Mesendoderm (in vitro differentiated cells): ENCODE data around the gene SULT2B1.

Experiments used
- DNase-seq: peaks from one replicate; pipeline ENCODE4 v3.0.0; 2013
- H2AK5ac ChIP-seq: 2 replicates; pipeline ENCODE4 v1.6.1; 2013; ENCODE audit warnings: low read length, inconsistent platforms
- H2BK120ac ChIP-seq: 2 replicates; pipeline ENCODE4 v1.6.1; 2013; ENCODE audit warnings: low read depth, mild to moderate bottlenecking, low read length, moderate library complexity, mixed read lengths
- H2BK15ac ChIP-seq: replicated peaks from 2 replicates; pipeline ENCODE4 v1.6.1; 2013; ENCODE audit warnings: low read depth, mild to moderate bottlenecking, moderate library complexity
- H2BK5ac ChIP-seq: 2 replicates; pipeline ENCODE4 v1.6.1; 2013; ENCODE audit warnings: low read length, inconsistent platforms
- H3K18ac ChIP-seq: 2 replicates; pipeline ENCODE4 v1.6.1; 2013; ENCODE audit warnings: mild to moderate bottlenecking, low read length, mixed read lengths
- H3K23ac ChIP-seq: one replicate; pipeline ENCODE4 v1.6.1; 2013; ENCODE audit warnings: low read length
- H3K27ac ChIP-seq: 2 replicates; pipeline ENCODE4 v1.5.1; 2013; ENCODE audit warnings: low read depth, mild to moderate bottlenecking, inconsistent platforms, low read length, moderate library complexity
- H3K27me3 ChIP-seq: 2 replicates; pipeline ENCODE4 v1.6.1; 2013; ENCODE audit warnings: low read length, control low read depth, mild to moderate bottlenecking, inconsistent platforms; ENCODE audit not compliant: insufficient read depth, poor library complexity
- H3K36me3 ChIP-seq: 2 replicates; pipeline ENCODE4 v1.6.1; 2013; ENCODE audit warnings: low read length, inconsistent platforms; ENCODE audit not compliant: control insufficient read depth, insufficient read depth
- H3K4ac ChIP-seq: one replicate; pipeline ENCODE4 v1.6.1; 2013; ENCODE audit warnings: low read depth, mild to moderate bottlenecking, low read length, moderate library complexity
- H3K4me1 ChIP-seq: 2 replicates; pipeline ENCODE4 v1.6.1; 2013; ENCODE audit warnings: low read depth, low read length, inconsistent platforms; ENCODE audit not compliant: control insufficient read depth
- H3K4me2 ChIP-seq: 2 replicates; pipeline ENCODE4 v1.6.1; 2013; ENCODE audit warnings: low read length
- H3K4me3 ChIP-seq: 2 replicates; pipeline ENCODE4 v1.5.1; 2013; ENCODE audit warnings: mild to moderate bottlenecking, low read length
- H3K56ac ChIP-seq: one replicate; pipeline ENCODE4 v1.6.1; 2013; ENCODE audit warnings: low read length
- H3K79me1 ChIP-seq: 2 replicates; pipeline ENCODE4 v1.6.1; 2013; ENCODE audit warnings: low read length, inconsistent platforms
- H3K79me2 ChIP-seq: 2 replicates; pipeline ENCODE4 v1.6.1; 2013; ENCODE audit warnings: mild to moderate bottlenecking, low read length; ENCODE audit not compliant: control insufficient read depth, insufficient read depth
- H3K9ac ChIP-seq: 2 replicates; pipeline ENCODE4 v1.6.1; 2013; ENCODE audit warnings: low read length, inconsistent platforms
- H4K5ac ChIP-seq: one replicate; pipeline ENCODE4 v1.6.1; 2013; ENCODE audit warnings: low read length
- H4K8ac ChIP-seq: one replicate; pipeline ENCODE4 v1.6.1; 2013; ENCODE audit warnings: low read depth, mild to moderate bottlenecking, control low read depth, low read length, moderate library complexity
- WGBS: extraction: QIAGEN DNeasy Blood & Tissue Kit; methylation state at CpG from one replicate; pipeline ENCODE4 v1.1.7; 2013; ENCODE audit warnings: low lambda C conversion rate, missing lambda C conversion rate; ENCODE audit not compliant: insufficient coverage; ENCODE audit errors: extremely low coverage; 5-methylcytosine and 5-hydroxymethylcytosine counted together

SULT2B1 gene

DNA sequence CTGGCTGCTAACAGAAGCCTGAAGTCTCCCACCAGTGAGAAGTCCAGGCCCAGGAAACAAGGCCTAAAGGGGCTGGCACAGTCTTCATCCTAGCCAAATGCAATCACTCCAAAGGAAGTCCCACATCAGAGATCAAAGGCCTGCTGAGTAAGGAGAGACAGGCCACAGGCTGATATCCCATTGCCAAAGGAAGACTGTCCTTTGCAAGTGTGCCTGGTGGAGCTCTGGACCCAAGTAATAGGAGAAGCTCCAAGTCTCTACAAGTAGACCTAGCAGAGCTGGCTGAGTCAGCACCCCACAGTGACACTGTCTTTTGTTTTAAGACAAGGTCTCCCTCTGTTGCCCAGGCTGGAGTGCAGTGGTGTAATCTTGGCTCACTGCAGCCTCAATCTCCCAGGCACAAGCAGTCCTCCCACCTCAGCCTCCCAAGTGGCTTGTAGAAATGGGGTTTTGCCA is 80.7 kb downstream of the SULT2B1 start:
- Histone ChIP-seq H2BK120ac (no peak overlapping the region), H4K8ac (no peak overlapping the region), H3K36me3 (no peaks in the 10 kb centered on the region), H3K56ac (no peak overlapping the region), H3K4me2 (no peak overlapping the region), H3K27me3 (peaks cover 9% of the 10 kb centered on the region), H4K5ac (no peak overlapping the region), H3K23ac (no peak overlapping the region), H3K4me1 (peaks cover 9% of the 10 kb centered on the region), H3K79me1 (no peaks in the 10 kb centered on the region), H3K79me2 (no peaks in the 10 kb centered on the region), H2BK15ac (no peak overlapping the region), H2AK5ac (no peak overlapping the region), H3K9ac (no peak overlapping the region), H3K18ac (no peak overlapping the region), H2BK5ac (no peak overlapping the region), H3K4ac (no peak overlapping the region), H3K27ac (no peak overlapping the region), H3K4me3 (no peak overlapping the region)
- no peak for DNase-seq

DNA sequence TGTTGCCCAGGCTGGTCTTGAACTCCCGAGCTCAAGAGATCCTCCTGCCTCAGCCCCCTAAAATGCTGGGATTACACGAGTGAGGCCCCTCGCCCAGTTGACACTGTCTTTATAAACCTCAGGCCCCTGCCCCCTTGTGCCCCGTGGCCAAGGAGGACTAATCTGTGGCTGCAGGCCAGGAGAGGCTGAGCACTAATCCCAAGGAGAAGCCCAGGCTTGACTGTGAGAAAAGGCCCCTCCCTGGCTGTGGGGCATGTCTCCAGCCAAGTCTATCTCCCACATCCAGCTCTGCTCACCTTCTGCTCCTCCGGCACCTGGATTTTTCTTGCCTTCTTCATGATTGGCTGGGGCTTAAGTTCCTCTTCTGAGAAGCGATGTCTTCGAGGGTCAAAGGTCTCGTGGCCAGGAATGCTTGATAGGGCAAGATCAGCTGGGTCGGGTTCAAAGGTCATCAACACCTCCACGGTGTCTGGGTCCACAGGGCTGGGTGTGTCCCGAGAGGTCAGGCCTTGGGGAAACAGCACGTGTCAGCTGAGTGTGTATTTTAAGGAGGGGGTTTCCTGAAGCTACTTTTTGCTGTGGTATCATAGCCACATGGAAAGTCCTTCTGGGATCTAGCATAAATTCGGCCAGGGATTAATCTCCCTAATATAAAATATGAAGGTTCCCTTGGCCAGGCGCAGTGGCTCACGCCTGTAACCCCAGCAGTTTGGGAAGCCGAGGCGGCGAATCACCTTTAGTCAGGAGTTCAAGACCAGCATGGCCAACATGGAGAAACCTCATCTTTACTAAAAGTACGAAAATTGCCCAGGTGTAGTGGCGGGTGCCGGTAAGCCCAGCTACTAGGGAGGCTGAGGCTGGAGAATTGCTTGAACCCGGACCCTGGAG is 81.4 kb downstream of the SULT2B1 start:
- Histone ChIP-seq H4K5ac (no peak overlapping the region), H3K4me3 (no peak overlapping the region), H3K4me1 (peaks cover 10% of the 10 kb centered on the region), H2BK15ac (no peak overlapping the region), H3K36me3 (no peaks in the 10 kb centered on the region), H3K4me2 (no peak overlapping the region), H3K27me3 (peaks cover 9% of the 10 kb centered on the region), H3K18ac (no peak overlapping the region), H2BK120ac (no peak overlapping the region), H3K23ac (no peak overlapping the region), H3K79me1 (no peaks in the 10 kb centered on the region), H3K27ac (no peak overlapping the region), H3K9ac (no peak overlapping the region), H4K8ac (no peak overlapping the region), H3K4ac (no peak overlapping the region), H2AK5ac (no peak overlapping the region), H2BK5ac (no peak overlapping the region), H3K56ac (no peak overlapping the region), H3K79me2 (no peaks in the 10 kb centered on the region)
- no CpG with 5 or more reads among the region's 22 CpGs for WGBS
- no peak for DNase-seq

DNA sequence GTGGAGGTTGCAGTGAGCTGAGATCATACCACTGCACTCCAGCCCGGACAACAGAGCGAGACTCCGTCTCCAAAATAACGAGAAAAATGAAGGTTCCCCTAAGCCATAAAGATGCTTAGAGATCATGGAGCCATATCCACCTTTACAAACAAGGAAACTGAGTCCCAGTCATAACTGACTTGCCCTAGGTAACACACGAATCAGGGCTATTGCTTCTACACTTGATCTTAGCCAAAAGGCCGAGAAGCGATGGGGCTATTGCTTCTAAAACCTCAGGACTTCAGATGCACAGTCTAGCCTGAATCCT is 82.0 kb downstream of the SULT2B1 start:
- no CpG with 5 or more reads among the region's 7 CpGs for WGBS
- Histone ChIP-seq H3K56ac (peak overlapping the region; percentile 19), H2BK15ac (no peak overlapping the region), H3K36me3 (no peaks in the 10 kb centered on the region), H3K4me3 (no peak overlapping the region), H3K79me1 (no peaks in the 10 kb centered on the region), H3K9ac (peak overlapping the region; percentile 20), H4K5ac (no peak overlapping the region), H2BK120ac (no peak overlapping the region), H3K4me1 (peaks cover 13% of the 10 kb centered on the region), H4K8ac (no peak overlapping the region), H2AK5ac (no peak overlapping the region), H3K18ac (no peak overlapping the region), H3K23ac (no peak overlapping the region), H3K79me2 (no peaks in the 10 kb centered on the region), H3K4ac (no peak overlapping the region), H3K27ac (no peak overlapping the region), H3K27me3 (peaks cover 9% of the 10 kb centered on the region), H2BK5ac (no peak overlapping the region), H3K4me2 (no peak overlapping the region)
- DNase-seq = no peak

DNA sequence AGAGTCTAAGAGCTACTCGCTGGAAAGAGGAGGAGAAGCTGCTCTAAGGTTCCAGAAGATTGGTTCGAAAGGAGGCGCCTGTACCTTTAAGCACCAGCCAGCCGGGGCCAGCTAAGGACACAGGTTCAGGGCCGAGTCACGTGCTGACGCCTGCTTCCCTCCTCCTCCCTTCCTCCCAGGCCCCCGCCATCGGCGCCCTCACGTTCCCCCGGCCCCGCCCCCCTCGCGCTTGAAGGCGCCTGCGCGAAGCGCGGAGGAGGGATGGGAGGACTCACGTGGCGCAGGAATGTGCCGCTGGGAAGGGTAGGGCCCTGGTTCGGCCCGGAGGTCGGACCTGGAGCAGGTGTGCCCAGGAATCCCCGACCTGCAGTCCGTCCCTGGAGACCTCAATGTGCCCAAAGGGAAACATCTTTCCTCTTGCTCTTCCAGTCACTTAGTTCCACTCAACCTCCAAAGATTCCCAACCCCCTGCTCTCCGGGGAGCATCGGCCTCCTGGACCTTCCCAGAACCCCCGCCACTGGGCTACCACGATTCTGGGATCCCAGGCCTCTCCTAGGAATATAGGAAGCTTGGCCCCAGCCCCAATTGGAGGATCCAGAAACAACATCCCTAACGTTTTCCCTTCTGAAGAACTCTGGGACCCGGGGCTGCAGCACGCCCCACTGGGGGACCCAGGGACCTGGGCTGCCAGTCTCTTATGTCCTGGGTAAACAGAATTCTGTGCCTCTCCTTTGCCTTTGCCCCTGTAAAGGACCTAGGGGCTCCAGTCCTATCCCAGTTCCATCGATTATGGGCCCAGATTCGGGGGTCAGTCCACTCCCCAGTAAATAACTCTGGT is 82.7 kb downstream of the SULT2B1 start:
- Histone ChIP-seq H3K56ac (peak overlapping the region; percentile 25), H3K27me3 (peaks cover 9% of the 10 kb centered on the region), H3K18ac (peak overlapping the region; percentile 41), H4K8ac (no peak overlapping the region), H4K5ac (no peak overlapping the region), H2BK5ac (no peak overlapping the region), H2AK5ac (no peak overlapping the region), H3K79me2 (no peaks in the 10 kb centered on the region), H2BK15ac (no peak overlapping the region), H3K4me1 (peaks cover 13% of the 10 kb centered on the region), H3K4me2 (peak overlapping the region; percentile 34), H3K23ac (no peak overlapping the region), H3K36me3 (no peaks in the 10 kb centered on the region), H2BK120ac (peak overlapping the region; percentile 15), H3K9ac (peak overlapping the region; percentile 20), H3K27ac (no peak overlapping the region), H3K79me1 (no peaks in the 10 kb centered on the region), H3K4ac (no peak overlapping the region), H3K4me3 (no peak overlapping the region)
- peak; percentile 98 for DNase-seq
- no CpG with 5 or more reads among the region's 37 CpGs for WGBS

DNA sequence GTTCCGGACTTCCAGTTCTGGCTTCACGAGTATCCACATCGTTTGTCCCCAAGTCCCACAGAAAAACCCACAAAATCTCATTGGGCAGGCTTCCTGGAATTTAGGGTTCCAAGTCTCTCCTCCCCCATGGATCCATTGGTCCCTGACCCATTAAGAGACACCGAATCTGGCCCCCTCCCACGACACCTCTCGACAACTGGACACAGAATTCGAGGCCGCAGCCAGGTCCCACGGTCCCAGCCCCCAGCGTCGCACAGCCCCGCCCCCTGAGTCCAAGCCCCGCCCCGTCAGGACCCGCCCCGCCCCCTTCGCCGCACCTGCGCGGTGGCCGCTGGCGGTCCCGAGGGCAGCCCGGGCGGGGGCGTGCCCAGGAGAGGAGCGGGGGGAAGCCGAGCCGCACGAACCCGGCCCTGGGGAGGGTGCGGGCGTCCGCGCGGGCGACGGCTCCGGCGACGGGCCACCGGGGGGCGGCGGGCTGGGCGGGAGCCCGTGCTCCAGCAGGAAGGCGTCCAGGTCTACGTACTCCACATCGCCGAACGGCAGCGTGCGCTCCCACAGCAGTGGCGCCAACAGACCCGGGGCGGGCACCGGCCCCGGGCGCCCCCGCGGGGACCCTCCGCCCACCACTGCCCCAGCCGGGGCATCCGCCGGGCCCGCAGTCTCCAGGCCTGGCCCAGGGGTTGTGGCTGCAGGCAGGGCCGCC is 83.4 kb downstream of the SULT2B1 start:
- H3K4me1 ChIP-seq = peaks cover 13% of the 10 kb centered on the region
- H3K79me2 ChIP-seq = no peaks in the 10 kb centered on the region
- no peak overlapping the region for H2AK5ac ChIP-seq
- H3K4me2 ChIP-seq = peak overlapping the region; percentile 67
- H3K23ac ChIP-seq = no peak overlapping the region
- H3K27ac ChIP-seq = no peak overlapping the region
- no peak overlapping the region for H3K4me3 ChIP-seq
- WGBS = no CpG with 5 or more reads among the region's 67 CpGs
- peaks cover 9% of the 10 kb centered on the region for H3K27me3 ChIP-seq
- H4K8ac ChIP-seq = no peak overlapping the region
- no peaks in the 10 kb centered on the region for H3K79me1 ChIP-seq
- H3K4ac ChIP-seq = no peak overlapping the region
- no peak for DNase-seq
- H2BK15ac ChIP-seq = no peak overlapping the region
- no peak overlapping the region for H2BK5ac ChIP-seq
- no peak overlapping the region for H2BK120ac ChIP-seq
- H3K56ac ChIP-seq = peak overlapping the region; percentile 79
- H3K18ac ChIP-seq = peak overlapping the region; percentile 56
- peak overlapping the region; percentile 64 for H3K9ac ChIP-seq
- H3K36me3 ChIP-seq = no peaks in the 10 kb centered on the region
- H4K5ac ChIP-seq = no peak overlapping the region
